ENCODE results near the gene RAD51B.

RAD51B gene

GRCh38 chr14:68414121-68414520 is 594.5 kb downstream of the RAD51B start:
- no peak for DNase-seq (ENCODE audit: low spot score)
- no peak for TF ChIP-seq CTCF (conservative IDR thresholded peaks at IDR 0.05; ENCODE audit: low read depth)
- no peak overlapping the region for H3K27ac ChIP-seq
- ChIA-PET POLR2A (ENCODE audit: low non-redundant PET) (no interaction called here), CTCF (interaction anchor here (0.6 kb wide), 1 partner anchor 374 kb away, joined by 10 read pairs; no protein-coding TSS in a partner anchor)

DNA sequence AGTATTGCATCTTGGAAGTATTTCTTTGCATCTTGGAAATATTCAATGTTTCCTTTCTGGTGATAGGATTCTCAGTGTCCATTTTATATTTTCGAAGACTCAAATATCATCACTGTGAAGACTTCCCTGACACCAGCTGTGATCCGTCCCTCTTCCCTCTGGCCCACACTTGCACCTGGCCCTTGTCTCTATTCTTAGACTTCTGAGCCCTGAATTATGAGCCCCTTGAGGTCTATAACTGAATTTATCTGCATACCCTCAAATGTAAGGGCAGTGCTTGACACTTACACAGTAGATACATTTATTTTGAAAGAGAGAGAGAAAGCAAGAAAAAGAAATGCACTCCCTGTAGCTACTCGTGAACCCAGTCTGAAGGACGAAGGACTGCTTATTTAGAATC is 596.6 kb downstream of the RAD51B start:
- POLR2A ChIA-PET (ENCODE audit: low non-redundant PET), result no interaction called here
- TF ChIP-seq CTCF (conservative IDR thresholded peaks at IDR 0.05; ENCODE audit: low read depth), result no peak
- H3K27ac ChIP-seq, result no peak overlapping the region
- CTCF ChIA-PET, result no interaction called here
- no peak for DNase-seq (ENCODE audit: low spot score)

GRCh38 chr14:68417009-68417650 is 597.6 kb downstream of the RAD51B start:
- H3K27ac ChIP-seq, result no peak overlapping the region
- no peak for DNase-seq (ENCODE audit: low spot score)
- CTCF ChIA-PET, result no interaction called here
- POLR2A ChIA-PET (ENCODE audit: low non-redundant PET), result no interaction called here
- TF ChIP-seq CTCF (conservative IDR thresholded peaks at IDR 0.05; ENCODE audit: low read depth), result no peak

DNA sequence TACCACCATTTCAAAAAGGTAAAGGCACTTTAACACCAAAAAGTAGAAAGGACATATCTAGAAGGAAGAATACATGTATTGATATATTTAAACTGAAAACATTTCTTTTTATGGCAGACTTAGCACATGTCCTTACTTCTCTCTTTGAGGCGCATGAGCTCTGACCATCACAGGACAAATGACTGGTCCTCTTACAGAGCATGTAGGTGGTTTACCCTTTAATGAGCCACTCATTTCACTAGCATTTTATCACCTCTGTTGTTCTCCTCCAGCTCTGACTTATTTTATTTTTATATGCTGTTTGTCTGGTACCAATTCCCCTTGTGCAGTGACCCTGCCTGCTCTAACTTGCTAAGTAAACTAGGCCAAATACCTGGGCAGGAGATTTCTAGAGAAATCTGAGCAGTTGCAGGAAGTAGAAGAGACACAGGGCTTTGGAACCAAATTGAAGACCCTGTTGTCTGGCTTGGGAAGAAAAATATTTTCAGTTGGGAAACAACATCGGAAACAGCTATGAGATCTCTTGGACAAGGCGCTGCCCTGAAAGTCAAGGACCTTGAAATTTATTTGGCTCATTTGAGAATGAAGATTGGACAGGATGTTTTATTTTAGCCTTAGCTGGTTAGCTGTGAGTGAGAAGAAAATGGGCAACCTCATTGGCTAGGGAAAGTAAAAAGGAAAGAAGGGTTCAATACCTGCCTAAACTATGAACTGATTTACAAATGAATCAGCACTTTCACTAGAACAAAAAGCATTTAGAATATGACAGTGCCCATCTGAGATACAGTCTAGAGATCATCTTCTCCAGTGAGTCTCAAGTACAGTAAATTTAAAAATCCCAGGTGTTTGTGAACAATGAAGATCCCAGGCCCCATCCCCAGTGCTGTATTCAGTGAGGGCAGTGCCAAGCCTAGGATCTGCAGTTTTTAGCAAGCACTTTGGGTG is 598.9 kb downstream of the RAD51B start:
- DNase-seq (ENCODE audit: low spot score), result no peak
- POLR2A ChIA-PET (ENCODE audit: low non-redundant PET), result no interaction called here
- no peak for TF ChIP-seq CTCF (conservative IDR thresholded peaks at IDR 0.05; ENCODE audit: low read depth)
- CTCF ChIA-PET, result interaction anchor here (0.7 kb wide), 1 partner anchor 47 kb away, joined by 3 read pairs; no protein-coding TSS in a partner anchor
- H3K27ac ChIP-seq, result no peak overlapping the region

DNA sequence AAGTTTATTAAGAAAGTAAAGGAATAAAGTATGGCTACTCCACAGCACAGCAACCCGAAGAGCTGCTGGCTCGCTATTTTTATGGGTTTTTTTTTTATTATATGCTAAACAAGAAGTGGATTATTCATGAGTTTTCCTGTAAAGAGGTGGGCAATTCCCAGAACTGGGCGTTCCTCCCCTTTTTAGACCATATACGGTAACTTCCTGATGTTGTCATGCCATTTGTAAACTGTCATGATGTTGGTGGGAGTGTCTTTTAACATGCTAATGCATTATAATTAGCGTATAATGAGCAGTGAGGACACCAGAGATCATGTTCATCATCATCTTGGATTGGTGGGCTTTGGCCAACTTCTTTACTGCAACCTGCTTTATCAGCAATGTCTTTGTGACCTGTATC is 600.8 kb downstream of the RAD51B start:
- ChIA-PET CTCF (no interaction called here), POLR2A (ENCODE audit: low non-redundant PET) (no interaction called here)
- no peak for TF ChIP-seq CTCF (conservative IDR thresholded peaks at IDR 0.05; ENCODE audit: low read depth)
- DNase-seq (ENCODE audit: low spot score), result no peak
- H3K27ac ChIP-seq, result no peak overlapping the region

GRCh38 chr14:68421116-68421515 is 601.5 kb downstream of the RAD51B start:
- ChIA-PET POLR2A (ENCODE audit: low non-redundant PET) (no interaction called here), CTCF (no interaction called here)
- DNase-seq (ENCODE audit: low spot score), result no peak
- no peak for TF ChIP-seq CTCF (conservative IDR thresholded peaks at IDR 0.05; ENCODE audit: low read depth)
- no peak overlapping the region for H3K27ac ChIP-seq

All from RWPE1 (cell line).